Glomerular visceral epithelial cell (primary cell): ENCODE data around the gene GADD45B.
"Not testable (repeated sequence)": the region's sequence is repeated elsewhere in the genome, so short reads cannot be mapped to it uniquely, and the experiment has no call there.

ENCODE experiments used
- DNase-seq: peaks from one replicate; pipeline ENCODE4 v3.0.0-alpha.2; 2016; ENCODE audit errors: extremely low spot score

GADD45B gene

GRCh38 chr19:2514981-2515518, 39.1 kb downstream of the GADD45B start:
- DNase-seq: no peak

GRCh38 chr19:2516727-2517126, 40.8 kb downstream of the GADD45B start:
- DNase-seq: no peak

- DNase-seq: peak; percentile 22
Measured at GRCh38 chr19:2517881-2518601, 42.1 kb downstream of the GADD45B start.

- not testable (repeated sequence) for DNase-seq
Measured at GRCh38 chr19:2518856-2519255, 42.9 kb downstream of the GADD45B start.

DNA sequence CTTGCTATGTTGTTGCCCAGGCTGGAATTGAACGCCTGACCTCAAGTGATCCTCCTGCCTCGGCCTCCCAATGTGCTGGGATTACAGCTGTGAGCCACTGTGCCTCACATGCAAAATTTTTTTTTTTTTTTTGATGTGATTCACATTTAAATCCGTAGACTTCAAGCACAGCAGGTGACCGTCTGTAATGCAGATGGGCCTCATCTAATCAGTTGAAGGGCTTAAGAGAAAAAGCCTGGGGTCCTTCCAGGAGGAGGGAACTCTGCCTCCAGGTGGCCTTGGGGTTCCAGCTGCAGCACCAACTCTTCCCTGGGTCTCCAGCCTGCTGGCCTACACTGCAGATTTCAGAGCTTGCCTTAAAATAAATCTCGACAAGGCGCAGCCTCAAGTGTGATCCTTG, 43.6 kb downstream of the GADD45B start:
- DNase-seq: no peak

- DNase-seq: peak; percentile 78
Measured at GRCh38 chr19:2523630-2524311, 47.8 kb downstream of the GADD45B start.

GRCh38 chr19:2524361-2524839, 48.5 kb downstream of the GADD45B start:
- no peak for DNase-seq

DNA sequence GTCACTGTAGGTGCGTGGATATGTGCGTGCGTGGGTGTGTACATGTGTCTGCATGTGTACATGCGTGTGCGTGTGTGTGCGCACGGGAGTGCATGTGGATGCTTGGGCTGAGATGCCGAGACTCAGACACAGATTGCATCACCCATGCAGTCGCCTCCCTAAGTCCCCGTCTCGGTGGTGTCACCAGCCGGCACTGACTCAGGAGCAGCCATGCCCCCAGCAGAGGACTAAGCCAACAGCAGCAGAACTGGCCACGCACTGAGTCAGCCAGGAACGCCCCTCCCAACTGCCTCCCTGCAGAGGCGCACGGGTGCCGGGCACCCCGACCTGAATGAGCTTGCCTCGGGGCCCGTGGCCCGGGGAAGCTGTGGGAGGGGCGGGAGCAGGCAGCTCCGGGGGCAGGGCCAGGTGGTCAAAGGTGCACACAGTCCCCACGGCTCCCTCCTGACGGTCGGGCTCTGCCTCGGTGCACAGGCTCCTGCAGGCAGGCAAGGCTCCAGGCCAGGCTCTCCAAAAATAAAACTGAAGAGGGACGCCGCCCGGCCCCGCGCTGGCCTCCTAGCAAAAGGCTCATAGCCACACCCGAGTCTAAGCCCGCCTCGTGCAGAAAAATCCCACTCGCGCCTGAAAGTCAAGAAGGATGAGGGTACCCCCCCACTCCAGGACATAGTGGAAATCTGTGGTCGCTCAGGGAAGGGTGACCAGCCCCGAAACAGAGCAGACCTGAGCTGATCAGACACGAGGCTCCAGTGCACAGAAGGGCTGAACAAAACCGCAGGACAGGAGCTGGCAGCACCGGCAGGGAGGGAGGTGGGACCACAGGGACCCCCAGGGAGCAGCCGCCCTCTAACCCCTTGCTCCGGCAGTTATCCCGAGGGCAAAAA, 49.2 kb downstream of the GADD45B start:
- peak; percentile 84 for DNase-seq

- DNase-seq: no peak
Measured at GRCh38 chr19:2527171-2527570, 51.2 kb downstream of the GADD45B start.

- DNase-seq: no peak
Measured at GRCh38 chr19:2527686-2528085, 51.8 kb downstream of the GADD45B start.
